D721Med (cell line): ENCODE measurements around the gene PZP.
"Not testable (repeated sequence)": the region's sequence is repeated elsewhere in the genome, so short reads cannot be mapped to it uniquely, and the experiment has no call there.

ENCODE experiments used
- DNase-seq: peaks from one replicate; pipeline ENCODE4 v3.0.0; 2011; ENCODE audit warnings: low spot score; ENCODE audit not compliant: insufficient read length
- FAIRE-seq: peaks from 2 replicates; lab custom pipeline; 2011; peaks lifted over from hg19 to GRCh38; lab: Jason Lieb, UNC
- CTCF ChIP-seq: IDR thresholded peaks from 2 replicates; pipeline ENCODE4 v1.5.1; 2012; ENCODE audit warnings: mild to moderate bottlenecking, control low read depth; ENCODE audit not compliant: insufficient read depth; ENCODE audit errors: missing control alignments

PZP gene

DNA sequence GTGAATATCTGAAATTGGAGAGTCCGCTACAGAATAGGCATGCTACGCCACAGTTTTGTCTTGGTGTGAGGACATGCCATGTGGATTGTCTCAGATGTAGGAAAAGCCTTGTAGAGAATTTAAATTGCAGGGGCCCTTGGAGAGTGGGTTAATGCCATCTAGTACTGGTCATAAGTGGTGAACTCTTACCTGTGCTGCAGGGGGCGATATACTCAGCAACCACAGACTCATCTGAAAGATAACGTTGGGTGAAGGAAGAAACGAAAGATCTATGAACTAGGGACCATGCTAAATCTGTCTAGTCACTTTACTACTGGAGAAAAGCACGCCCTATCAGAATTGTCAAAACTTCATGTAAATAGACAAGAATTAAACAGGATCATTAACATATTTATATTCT lies 58.8 kb downstream of the PZP start:
- DNase-seq (no peak), FAIRE-seq (no peak)
- no peak for TF ChIP-seq CTCF

DNA sequence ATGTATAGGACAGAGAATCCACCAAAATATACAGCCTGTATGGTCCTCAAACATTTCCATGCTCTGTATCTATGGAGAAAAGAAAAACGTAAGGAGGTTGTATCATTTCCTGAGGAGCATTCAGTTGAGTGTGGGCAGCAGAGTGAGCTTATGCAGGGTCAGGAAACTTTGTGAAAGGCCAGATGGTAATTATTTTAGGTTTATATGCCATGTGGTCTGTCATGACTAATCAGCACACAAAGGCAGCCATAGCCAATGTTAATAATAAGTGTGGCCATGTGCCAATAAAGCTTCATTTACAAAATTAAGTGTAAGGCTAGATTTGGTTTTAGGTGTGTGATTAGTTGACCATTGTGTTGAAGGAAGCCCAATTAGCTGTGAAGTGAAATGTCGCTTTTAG lies 59.3 kb downstream of the PZP start:
- no peak for FAIRE-seq

DNA sequence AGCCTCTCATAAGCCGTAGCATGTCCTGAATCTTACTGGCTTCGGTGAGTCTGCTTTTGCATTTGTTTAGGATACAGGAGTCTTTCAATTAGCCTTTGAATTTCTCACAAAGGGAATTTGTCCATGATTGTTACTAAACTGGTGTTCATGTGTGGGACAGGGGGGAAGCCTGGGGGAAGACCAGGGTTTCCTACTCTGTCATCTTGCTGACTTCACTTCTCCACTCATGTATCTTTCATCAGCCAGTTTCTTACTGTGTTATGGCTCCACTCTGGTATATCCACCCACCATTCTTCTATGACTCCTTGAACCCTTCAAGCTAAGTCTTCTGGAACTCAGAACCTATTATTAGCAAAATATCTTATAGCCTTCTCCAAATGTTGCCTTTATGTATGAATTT lies 60.7 kb downstream of the PZP start:
- no peak for DNase-seq
- TF ChIP-seq CTCF, result no peak
- no peak for FAIRE-seq

More for the DNA sequence above, 59.3 kb downstream of the PZP start:
- no peak for TF ChIP-seq CTCF
- no peak for DNase-seq

DNA sequence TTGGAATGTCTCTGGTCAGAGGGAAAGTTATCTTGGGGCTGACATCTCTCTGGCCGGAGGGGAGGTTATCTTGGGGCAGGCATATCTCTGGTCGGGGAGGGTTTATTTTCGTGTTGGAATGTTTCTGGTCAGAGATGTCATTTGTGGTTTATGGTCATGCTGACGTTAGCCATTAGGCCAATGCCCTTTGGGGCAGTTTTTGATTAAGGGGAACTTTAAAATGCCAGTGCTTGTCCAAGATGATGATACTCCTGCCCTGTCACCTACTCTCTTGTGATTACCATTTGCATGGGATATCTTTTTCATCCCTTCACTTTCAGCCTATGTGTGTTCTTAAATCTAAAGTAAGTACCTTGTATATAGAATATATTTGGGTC lies 63.5 kb downstream of the PZP start:
- no peak for TF ChIP-seq CTCF
- FAIRE-seq, result no peak
- DNase-seq, result no peak

DNA sequence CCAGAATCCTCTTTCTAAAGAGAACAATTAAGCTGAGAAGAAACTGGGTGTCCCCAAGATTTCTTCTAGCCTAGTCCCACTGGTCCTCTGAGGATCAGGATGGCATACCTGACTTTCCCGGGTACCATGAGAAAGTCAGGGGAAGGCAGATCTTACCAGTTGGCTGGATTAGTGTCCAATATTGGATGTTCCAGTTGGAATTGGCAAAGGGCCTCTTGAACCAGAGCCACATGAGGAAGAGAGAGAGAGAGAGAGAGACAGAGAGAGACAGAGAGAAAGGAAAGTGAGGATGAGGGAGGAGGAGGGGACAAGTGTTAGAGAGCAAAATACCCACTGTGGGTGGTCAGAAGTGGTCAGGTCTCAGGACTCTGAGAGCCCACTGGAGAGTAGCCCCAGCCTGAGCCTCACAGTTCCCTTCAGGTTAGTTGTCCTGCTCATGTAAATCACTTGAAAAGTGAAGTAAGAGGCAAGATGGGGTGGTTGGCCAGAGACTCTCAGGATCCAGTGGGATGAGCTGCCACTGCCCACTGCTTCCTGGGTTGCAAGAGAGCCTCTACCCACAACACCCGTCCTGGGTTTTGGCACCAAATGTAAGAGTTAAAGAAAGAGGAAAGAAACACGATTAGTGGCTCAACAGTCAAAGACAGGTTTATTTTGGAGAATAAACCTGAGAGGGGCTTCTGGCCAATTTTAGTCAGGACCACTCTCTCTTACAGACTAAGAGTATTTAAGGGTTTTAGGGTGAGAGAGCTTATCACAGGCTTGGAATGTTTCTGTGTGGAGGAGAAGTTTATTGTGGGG lies 64.1 kb downstream of the PZP start:
- no peak for FAIRE-seq
- no peak for DNase-seq
- TF ChIP-seq CTCF, result no peak

- TF ChIP-seq CTCF, result no peak
- DNase-seq, result no peak
- no peak for FAIRE-seq
Observed at GRCh38 chr12:9143137-9143536, 65.1 kb downstream of the PZP start.

- not testable (repeated sequence) for FAIRE-seq, DNase-seq
Observed at GRCh38 chr12:9139588-9140290, 68.5 kb downstream of the PZP start.
